GM21423 (cell line): ENCODE results near the gene FAXDC2.
"Not testable (repeated sequence)": the region's sequence is repeated elsewhere in the genome, so short reads cannot be mapped to it uniquely, and the experiment has no call there.

Experiments
- ATAC-seq: cut with Tn5 transposase; IDR thresholded peaks from one replicate; pipeline ENCODE4 v1.9.1; 2021; ENCODE audit warnings: mild to moderate bottlenecking, moderate library complexity; ENCODE audit not compliant: unreplicated experiment

The FAXDC2 gene

DNA sequence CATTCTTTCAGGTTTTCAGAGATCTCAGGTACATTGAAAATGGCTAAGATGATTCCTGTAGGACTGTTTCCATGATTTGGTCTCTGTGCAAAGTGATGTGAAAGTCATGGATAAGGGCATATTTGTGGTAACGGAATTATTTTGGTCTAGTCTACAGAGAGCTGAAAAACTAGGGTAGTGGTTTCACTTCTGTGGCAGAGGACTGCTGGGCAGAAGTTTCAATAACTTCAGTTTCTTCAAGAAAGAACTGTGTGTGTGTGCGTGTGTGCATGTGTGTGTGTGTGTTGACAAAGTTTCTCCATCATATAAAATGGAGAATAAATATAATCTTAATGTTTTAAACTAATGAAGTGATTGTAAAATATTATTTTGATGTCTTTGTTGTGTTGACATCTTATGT, 12.4 kb upstream of the FAXDC2 start:
- no peak for ATAC-seq

DNA sequence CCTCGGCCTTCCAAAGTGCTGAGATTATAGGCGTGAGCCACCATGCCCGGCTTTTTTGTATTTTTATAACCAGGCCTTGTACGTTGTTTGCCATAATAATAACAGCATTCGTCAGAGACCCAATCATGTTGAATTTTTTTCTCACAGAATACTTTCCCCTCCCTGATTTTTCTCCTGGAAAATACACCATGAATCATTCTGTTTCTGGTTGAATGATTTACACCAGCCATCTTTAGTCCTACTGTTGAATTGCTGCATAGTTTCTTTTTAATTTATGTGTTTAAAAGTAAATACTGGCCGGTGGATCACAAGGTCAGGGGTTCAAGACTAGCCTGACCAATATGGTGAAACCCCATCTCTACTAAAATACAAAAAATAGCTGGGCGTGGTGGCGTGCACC, 11.5 kb upstream of the FAXDC2 start:
- ATAC-seq: no peak

DNA sequence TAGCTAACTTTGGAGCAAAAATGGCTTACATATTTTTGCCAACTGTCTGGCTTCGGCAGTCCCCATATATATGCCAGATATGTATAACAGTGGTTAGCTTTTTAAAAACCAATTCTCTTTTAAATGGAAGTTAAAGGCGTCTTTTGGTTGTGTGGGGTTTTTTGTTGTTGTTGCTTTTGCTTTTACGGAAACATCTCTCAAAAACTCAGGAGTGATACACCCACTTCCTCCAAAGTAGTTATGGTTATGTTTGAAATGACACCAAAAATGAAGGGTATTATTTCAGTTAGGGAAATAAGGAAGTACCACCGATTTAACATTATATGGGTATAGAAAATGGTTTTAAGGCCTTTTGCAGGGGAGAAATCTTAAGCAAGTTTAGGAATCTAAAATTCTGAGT, 10.4 kb upstream of the FAXDC2 start:
- ATAC-seq: no peak

DNA sequence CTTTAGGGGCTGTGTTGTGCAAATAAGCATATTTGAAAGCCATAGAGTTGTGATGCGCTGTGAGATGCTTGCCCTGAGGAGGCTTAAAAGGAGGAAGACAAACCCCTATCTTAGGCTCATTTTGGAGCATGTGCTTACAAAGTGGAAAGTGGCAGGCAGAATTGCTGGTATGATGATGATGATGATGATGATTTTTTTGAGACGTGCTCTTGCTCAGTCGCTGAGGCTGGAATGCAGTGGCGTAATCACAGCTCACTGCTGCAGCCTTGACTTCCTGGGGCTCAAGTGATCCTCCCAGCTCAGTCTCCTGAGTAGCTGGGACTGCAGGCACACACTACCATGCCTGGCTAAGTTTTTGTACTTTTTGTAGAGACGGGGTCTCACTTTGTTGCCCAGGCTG, 9.7 kb upstream of the FAXDC2 start:
- ATAC-seq: no peak

DNA sequence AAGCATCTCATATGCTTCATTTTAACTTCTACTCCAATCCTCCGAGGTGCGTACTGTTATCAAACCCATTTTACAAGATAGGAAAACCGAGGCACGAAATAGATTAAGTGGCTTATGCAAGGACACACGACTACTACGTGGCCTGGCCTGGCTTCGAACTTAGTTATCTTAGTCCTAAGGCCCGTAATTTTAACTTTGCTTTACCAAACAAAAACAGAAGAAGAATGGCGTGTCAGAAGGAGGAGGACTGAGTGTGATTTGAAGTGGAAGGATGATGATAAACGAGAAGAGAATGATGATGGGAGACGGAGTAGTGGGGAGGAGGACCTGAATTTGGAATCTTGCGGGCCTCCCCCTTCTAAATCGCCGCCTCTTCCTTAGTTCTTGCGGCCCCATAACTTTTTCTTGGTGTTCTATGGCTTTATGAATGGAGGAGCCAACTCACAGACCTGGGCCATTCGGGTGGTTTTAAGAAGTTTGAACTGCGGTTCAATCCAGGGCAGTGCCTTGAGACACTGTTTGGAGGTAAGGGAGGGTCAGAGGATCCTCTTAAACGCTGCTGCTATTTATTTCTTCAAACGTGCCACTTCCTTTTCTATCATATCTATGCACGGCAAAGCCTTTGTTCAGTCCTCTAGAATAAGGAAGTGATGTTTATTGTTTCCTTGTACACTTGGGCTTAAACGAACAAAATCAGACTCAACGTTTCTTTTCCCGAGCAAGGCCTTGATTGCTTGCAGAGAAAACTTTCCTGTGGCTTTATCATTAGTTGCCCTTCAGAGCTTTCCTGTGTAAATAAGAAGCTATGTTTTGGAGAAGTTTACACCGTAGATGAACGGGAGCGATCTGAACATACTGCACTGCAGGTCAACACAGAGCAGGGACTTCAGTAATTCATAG, 8.8 kb upstream of the FAXDC2 start:
- ATAC-seq: peak; percentile 19

DNA sequence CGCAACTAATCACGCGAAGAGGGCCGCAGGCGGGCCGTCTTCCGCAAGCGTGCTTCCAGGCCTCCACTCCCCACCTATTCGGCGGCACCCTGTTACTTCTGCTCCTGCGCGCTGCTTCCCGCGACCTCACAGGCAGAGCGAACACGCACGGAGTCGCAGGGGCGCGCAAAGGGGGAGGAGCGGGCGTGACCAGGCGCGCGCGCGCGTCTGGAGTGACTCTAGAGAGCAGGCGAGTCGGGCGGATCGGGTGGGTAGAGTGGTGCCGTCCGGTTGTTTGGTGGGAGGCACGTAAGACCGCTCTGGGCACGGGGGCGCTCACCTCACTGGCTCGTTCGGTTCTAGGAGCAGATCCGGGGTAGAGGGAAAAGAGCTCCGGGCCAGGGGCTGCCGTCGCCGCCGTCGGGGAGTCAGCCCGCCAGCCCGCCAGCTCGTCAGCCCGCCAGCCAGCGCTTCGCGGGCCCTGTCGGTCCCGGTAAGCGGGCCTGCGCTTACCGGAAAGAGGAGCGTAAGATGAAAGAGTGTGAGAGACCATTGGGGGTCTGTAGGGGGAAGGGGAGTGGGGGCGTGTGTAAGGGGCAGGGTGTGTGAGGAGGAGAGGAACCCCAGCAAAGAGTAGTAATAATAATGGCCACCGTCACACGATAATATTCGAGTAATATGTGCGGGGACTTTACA, 8.0 kb upstream of the FAXDC2 start, which contains the start of gene CNOT8:
Gene CNOT8 (plus strand): TSS at position 331 of the 675 bp plus-strand sequence. CDS start 4,652 bp downstream, outside the sequence.
- ATAC-seq: peak; percentile 74

DNA sequence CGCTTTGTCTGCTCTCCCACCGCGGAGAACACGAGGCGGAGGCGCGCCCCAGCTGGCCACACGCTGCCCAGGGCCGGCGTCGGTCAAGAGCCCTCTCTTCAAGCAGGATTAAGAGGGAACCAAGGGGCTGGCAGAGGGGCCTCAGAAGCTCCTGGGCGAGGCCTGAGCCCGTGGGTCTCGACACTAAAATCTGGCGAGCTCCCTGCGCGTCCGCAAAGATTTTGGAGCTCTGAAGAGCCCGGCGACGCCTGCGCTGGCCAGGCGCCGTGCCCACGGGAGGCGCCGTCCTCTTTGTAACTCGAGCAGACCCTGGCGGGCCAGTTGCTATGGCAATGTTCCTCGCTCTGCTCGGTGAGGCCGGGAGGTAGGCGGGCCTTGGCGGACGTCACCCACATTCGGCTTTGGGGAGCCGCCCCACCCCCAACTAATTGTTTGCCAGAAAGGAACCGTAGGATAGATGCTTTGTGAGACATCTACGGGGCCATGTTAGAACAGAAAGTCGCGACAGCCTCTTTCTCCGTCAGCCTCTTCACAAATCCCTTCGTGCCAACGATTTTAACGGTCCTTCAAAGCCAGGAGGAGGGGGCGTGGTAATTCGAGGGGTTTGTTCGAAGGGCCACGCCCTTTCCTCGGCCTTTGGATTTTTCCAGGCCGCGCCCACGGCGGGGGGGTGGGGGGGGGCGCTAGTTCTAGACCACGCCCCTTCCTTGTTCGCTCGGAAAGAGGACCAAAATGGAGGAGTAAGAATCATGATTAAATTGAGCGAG, 7.3 kb upstream of the FAXDC2 start:
- ATAC-seq: peak; percentile 61

DNA sequence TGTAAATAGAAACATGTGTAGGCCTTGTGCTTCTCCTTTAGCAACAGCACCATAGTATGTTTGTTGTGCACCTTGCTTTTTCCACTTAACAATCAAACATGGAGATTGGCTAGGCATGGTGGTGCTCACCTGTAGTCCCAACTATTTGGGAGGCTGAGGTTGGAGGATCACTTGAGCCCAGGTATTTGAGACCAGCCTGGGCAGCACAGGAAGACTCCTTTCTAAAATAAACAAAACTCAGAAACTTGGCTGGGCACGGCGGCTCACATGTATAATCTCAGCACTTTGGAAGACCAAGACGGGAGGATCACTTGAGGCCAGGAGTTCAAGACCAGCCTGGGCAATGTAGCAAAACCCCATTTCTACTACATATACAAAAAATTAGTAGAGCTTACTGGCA, 948 bp upstream of the FAXDC2 start:
- no peak for ATAC-seq

DNA sequence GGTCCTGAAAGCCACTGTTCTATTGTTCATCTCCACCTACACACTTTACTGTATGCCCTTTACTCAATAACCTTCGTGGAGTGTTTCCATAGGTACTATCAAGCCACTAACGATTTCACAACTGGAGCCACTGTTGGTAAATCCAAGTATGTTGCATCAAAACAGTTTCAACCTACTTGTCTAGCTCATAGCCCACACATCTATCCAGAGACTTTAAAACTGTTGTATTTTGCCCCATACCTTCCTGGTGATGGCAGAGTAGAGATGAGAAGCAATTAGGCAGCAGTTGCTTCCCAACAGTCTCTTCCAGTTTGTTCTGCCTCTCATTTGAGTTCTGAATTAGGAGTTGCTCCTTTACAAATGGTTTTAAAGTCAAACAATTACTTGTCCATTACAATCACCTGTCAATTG, 607 bp downstream of the FAXDC2 start:
- no peak for ATAC-seq

DNA sequence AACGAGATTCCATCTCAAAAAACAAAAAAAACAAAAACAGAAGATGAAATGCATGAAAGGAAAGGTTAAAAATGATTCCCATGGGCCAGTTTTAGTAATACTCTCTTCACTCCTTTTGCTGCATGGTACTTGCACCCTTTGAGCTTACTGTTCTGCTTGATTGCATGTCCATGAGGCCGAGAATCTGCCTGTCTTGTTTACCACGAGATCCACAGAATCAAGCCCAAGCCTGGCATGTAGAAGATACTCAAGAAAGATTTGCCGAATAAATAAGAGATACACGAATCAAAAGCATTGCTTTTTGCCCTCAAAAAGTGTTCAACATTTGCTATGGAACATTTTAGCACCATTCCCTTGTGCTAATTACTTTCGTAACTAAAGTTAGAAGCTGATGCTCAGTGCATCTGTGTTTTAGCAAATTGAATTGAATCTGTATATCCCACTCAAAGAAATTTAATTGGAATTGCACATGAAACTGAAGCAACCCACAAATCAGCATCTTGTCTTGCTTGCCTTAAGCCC, 1.1 kb downstream of the FAXDC2 start:
- no peak for ATAC-seq

DNA sequence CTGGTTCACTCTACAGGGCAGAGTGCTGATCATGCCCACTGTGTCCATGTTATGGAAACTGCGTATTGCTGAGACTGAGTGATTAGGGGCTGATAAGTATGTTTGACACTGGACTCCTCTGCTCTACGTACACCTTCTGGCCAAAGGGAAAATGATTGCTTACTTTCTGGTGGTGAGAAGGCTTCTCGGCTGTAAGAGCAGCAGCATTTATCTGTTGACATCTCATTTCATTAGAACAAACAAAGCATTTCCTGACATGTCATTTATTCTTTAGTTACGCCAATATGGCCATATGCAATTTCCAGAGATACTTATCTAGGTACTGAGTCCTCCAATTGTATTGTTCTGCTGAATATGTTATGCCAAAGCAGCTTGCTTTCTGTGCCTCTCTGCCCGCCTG, 5.6 kb downstream of the FAXDC2 start:
- no peak for ATAC-seq

DNA sequence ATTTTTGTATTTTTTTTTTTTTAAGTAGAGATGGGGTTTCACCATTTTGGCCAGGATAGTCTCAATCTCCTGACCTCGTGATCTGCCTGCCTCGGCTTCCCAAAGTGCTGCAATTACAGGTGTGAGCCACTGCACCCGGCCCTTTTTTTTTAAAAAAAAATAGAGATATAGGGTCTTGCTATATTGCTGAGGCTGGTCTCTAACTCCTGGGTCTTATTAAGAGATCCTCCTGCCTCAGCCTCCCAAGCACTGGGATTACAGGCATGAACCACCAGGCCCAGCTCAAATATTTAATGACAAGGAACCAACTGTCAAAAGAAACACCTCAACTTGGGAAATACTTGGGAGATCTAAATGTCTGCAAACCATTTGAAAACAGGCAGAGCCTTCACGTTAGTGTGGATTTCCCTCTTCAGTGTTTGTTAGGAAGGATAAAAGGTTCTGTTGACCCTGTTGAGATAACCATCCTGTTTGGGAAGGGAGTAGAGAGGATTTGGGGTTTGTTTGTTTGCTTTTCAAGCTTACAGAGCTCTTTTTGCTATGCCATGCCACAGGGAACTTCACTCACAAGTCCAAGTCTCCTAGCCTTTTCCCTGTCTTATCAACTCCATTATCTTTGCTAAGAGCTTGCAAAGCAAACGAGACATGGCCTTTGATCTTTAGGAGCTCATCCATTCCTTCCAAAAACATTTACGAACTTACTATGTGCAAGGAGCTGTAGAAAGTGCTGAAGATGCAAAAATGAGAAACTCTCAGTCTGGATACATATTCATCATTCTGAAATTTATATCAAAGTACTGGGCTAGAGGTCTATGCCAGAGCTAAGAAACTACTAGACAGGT, 7.5 kb downstream of the FAXDC2 start:
- ATAC-seq: no peak

DNA sequence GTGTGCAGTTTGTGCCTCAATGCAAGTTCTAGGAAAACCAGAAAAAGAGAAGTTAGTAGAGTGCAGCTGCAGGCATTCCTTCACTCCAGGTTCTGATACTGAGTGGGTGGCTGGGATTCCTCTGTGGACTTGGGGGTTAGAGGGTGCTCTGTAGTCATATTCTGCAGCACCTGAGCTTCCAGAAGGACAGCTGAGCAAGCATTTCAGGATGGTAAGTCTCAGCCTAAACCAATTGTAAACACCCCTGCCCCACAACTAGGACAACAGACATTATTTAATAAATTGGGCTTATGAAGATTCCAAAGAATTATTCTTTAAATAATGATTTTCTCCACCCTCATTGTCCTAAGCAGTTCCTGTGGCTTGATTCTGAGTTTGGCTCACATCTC, 9.1 kb downstream of the FAXDC2 start:
- ATAC-seq: no peak

DNA sequence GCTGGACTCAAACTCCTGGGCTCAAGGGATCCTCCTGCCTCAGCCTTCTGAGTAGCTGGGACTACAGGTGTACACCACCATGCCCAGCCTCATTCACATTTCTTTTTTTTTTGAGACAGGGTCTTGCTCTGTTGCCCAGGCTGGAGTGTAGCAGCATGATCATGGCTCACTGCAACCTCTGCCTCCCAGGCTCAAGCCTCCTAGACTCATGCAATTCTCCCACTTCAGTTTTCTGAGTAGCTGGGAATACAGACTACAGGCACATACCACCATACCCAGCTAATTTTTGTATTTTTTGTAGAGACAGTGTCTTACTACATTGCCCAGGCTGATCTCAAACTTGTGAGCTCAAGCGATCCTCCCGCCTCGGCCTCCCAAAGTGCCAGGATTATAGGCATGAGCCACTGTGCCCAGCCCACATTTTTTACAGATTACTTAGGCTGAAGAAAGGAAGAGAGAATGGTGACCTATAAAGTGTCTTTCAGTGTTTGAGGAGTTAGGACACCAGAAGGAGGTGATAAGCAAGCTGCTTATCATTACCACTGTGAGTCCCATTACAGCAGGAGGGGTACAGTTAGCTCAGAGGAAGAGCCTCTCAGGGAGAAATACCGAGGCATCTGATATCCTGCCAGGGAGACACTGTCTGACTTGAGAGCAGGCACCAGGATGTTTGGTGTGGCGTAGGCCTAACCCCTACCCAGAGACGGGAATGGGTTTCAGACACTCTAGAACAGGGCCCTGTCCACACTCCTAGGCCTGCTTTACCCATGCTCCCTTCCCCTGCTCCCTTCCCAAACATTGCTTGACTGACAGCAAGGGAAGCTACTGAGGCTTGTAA, 9.7 kb downstream of the FAXDC2 start:
- no peak for ATAC-seq

DNA sequence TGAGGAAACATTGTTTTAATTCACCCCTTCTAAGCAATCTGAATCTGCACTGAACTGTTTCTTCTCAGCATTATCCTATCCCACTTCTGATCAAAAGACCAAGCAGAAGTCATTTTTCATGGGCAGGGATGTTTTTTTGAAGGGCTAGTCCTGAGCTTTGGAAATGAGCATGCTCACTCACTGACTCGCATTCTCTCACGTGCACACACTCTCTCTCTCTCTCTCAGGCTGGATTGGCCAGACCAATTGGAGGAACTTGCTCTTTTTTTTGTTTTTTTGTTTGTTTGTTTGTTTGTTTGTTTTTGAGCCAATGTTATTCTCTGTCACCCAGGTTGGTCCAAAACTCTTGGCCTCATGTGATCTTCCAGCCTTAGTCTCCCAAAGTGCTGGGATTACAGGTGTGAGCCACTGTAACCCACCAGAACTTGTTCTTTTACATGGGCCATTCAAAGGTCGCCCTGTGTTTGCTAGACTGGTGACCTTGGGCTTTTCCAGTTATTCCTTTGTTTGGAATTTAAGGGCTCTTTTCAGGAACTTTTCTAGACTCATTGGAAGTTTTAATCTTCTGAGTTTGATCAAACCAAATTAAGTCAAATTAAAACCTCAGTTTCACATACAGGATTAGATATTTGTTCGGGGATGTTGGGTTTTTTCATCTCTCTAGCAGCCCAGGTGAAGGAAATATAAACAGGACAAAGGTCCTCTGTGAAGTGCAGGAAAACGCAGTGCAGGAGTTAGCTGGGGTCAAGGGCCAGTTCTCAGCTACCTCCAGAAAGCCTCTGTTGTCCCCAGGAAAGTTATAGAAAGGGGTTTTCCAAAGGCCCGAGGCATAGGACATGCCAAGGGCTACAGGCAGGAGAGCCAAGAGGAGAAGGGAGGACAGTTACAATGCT, 13.1 kb downstream of the FAXDC2 start:
- no peak for ATAC-seq

DNA sequence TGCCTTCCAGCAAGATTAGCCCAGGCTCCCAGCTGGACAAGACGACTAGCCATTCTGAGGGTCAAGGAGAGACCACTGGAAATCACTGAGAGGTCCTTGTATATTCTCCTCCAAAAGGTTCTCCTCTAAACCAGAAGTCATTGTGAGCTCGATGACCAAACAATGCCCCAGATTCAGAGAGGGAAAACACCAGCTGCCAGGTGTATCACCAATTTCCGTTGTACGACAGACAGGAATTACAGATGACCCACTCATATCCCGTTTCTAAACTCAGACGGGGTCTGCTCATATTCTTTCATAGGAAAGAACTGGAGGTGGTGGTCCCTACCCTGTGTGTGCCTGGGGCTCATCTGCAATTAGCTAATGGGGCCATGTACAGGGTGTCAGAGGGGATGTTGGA, 14.2 kb downstream of the FAXDC2 start:
- no peak for ATAC-seq

DNA sequence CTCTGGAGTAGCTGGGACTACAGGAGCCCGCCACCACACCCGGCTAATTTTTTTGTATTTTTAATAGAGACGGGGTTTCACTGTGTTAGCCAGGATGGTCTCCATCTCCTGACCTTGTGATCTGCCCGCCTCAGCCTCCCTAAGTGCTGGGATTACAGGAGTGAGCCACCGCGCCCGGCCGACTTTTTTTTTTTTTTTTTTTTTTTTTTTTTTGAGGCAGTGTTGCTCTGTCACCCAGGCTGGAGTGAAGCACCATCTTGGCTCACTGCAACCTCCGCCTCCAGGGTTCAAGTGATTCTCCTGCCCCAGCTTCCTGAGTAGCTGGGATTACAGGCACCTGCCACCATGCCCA, 14.7 kb downstream of the FAXDC2 start:
- not testable (repeated sequence) for ATAC-seq

DNA sequence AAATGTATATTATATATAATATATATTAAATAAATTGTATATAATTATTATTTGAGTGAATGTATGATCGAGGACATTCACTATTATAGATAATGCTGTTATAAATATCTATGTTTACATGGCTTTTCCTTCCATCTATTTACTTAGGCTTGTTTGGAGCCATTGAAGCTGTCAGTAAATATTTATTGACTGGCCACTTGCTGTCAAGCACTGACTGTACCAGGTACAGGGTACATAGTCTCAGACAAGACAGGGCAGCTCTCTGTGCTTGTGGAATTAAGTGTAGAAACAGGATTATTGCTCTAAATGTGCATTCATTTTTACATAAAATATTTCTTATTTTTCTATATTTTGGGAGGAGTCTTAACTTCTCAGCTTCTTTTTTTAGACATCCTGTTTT, 16.4 kb downstream of the FAXDC2 start:
- ATAC-seq: no peak

DNA sequence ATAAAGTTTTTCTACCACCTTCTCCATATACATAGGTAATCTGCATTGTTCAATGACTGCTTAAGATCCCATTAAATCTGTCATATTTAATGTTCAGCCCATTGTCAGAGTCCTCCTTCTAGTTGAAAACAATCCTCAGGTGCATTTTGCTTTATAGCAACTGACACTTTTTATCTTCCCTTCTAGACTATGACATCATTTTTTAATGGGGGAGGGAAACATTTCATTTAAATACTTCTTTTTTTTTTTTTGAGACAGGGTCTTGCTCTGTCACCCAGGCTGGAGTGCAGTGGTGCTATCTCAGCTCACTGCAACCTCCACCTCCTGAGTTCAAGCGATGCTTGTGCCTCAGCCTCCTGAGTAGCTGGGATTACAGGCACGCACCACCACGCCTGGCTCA, 17.6 kb downstream of the FAXDC2 start:
- ATAC-seq: not testable (repeated sequence)
